ENCODE data around the gene STAB2. TPM values are rescaled to one million over a fixed set of nuclear protein-coding genes. Genes with fewer than 3 reads are reported as not detected.

STAB2 gene
- total RNA-seq, 2 experiments from 2014 or later: not detected

DNA sequence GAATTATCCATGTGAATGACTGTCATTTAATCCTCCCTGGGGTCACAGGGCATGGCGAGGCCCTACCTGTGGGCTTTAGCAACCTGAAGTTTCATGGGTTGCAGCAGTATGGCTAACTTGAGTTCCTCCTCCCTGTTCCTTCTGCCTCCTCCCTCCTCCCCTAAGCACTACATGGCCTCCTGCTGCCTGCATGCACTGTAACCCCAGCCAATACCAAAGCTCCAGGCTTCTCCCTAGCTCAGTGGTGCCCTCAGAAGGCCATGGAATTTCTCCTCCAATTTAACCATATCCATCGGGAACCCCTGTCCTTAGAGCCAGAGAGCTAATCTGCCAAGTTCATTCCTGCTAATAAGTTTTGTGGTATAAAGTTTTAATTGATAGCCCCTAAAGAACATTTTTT lies 158.9 kb downstream of the STAB2 start:
- POLR2A ChIA-PET: interaction anchor here (0.7 kb wide), 1 partner anchor 607 kb away, joined by 3 read pairs; no protein-coding TSS in a partner anchor
- no peaks in the 10 kb centered on the region for H3K9me2 ChIP-seq (ENCODE audit: insufficient read depth, low read length)
- H4K20me1 ChIP-seq (ENCODE audit: insufficient read depth, low read length): no peaks in the 10 kb centered on the region
- H2AFZ ChIP-seq (ENCODE audit: low read length): no peak overlapping the region
- intact Hi-C loops (cut with micrococcal nuclease; ENCODE audit: unreplicated experiment): no loop called here
- CTCF ChIA-PET (ENCODE audit: unreplicated experiment): no interaction called here
- H3K36me3 ChIP-seq (ENCODE audit: insufficient read depth, low read length): no peaks in the 10 kb centered on the region
- no peaks in the 10 kb centered on the region for H3K79me2 ChIP-seq (ENCODE audit: insufficient read depth, low read depth, low read length)
- H3K4me2 ChIP-seq (ENCODE audit: low read length): no peak overlapping the region
- H3K4me1 ChIP-seq (ENCODE audit: insufficient read depth, low read length, poor library complexity, severe bottlenecking): no peaks in the 10 kb centered on the region
- H3K9me3 ChIP-seq (ENCODE audit: low read length): no peaks in the 10 kb centered on the region
- no peak for TF ChIP-seq CTCF (conservative IDR thresholded peaks at IDR 0.05; ENCODE audit: low read length)
- TF ChIP-seq EZH2phosphoT487 (IDR thresholded peaks at IDR 0.05; ENCODE audit: borderline replicate concordance, low read depth, low read length): no peak
- DNase-seq (ENCODE audit: low spot score): no peak
- no peak overlapping the region for H3K4me3 ChIP-seq (ENCODE audit: low read depth, low read length, poor library complexity, severe bottlenecking)
- no TSS peak for BruUV-seq (replicated peaks)
- H3K27ac ChIP-seq (ENCODE audit: low read depth, low read length, poor library complexity, severe bottlenecking): no peak overlapping the region

DNA sequence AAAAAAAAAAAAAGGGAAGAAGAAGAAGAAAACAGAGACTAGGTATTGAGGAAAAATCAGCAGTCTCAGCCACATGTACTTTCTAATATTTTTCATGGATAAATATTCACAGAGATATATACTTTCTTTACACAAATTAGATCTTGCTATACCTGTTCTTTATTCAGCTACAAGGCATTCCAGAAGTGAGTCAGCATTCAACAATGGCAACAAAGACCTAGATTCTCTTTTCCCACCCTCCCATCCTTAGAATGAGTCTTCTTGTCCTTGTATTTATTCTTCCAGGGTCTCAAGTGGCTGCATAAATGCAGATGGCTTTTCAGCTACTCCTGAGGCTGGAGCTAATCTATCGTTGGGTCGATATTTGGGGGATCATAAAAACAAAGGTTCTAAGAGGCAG lies 160.9 kb downstream of the STAB2 start:
- Histone ChIP-seq H3K36me3 (ENCODE audit: insufficient read depth, low read length) (no peaks in the 10 kb centered on the region), H3K9me3 (ENCODE audit: low read length) (no peaks in the 10 kb centered on the region), H3K79me2 (ENCODE audit: insufficient read depth, low read depth, low read length) (no peaks in the 10 kb centered on the region), H3K27ac (ENCODE audit: low read depth, low read length, poor library complexity, severe bottlenecking) (no peak overlapping the region), H3K4me2 (ENCODE audit: low read length) (no peak overlapping the region), H4K20me1 (ENCODE audit: insufficient read depth, low read length) (no peaks in the 10 kb centered on the region), H3K4me3 (ENCODE audit: low read depth, low read length, poor library complexity, severe bottlenecking) (no peak overlapping the region), H2AFZ (ENCODE audit: low read length) (no peak overlapping the region), H3K9me2 (ENCODE audit: insufficient read depth, low read length) (no peaks in the 10 kb centered on the region), H3K4me1 (ENCODE audit: insufficient read depth, low read length, poor library complexity, severe bottlenecking) (no peaks in the 10 kb centered on the region)
- TF ChIP-seq CTCF (conservative IDR thresholded peaks at IDR 0.05; ENCODE audit: low read length): no peak
- TF ChIP-seq EZH2phosphoT487 (IDR thresholded peaks at IDR 0.05; ENCODE audit: borderline replicate concordance, low read depth, low read length): no peak
- DNase-seq (ENCODE audit: low spot score): no peak
- ChIA-PET CTCF (ENCODE audit: unreplicated experiment) (no interaction called here), POLR2A (interaction anchor here (0.8 kb wide), 1 partner anchor 1714 kb away, joined by 5 read pairs; no protein-coding TSS in a partner anchor)
- no TSS peak for BruUV-seq (replicated peaks)
- intact Hi-C loops (cut with micrococcal nuclease; ENCODE audit: unreplicated experiment): no loop called here

DNA sequence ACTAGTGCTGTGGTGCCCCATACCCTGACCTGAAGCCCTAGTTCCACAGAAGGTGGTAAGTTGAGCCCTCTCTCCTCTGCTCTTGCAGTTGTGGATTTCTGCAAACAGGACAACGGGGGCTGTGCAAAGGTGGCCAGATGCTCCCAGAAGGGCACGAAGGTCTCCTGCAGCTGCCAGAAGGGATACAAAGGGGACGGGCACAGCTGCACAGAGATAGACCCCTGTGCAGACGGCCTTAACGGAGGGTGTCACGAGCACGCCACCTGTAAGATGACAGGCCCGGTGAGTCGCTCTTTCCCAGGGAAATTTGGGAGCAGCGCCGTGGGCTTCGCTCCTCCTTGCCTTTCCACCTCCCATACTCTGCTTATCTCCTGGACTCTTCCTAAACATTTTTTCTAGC lies 161.8 kb downstream of the STAB2 start:
- CTCF ChIA-PET (ENCODE audit: unreplicated experiment): no interaction called here
- H3K4me2 ChIP-seq (ENCODE audit: low read length): no peak overlapping the region

More for the DNA sequence above, 161.8 kb downstream of the STAB2 start:
- DNase-seq (ENCODE audit: low spot score): no peak
- POLR2A ChIA-PET: no interaction called here
- Histone ChIP-seq H3K4me1 (ENCODE audit: insufficient read depth, low read length, poor library complexity, severe bottlenecking) (no peaks in the 10 kb centered on the region), H3K36me3 (ENCODE audit: insufficient read depth, low read length) (no peaks in the 10 kb centered on the region), H3K9me3 (ENCODE audit: low read length) (no peaks in the 10 kb centered on the region), H3K4me3 (ENCODE audit: low read depth, low read length, poor library complexity, severe bottlenecking) (no peak overlapping the region), H2AFZ (ENCODE audit: low read length) (no peak overlapping the region), H4K20me1 (ENCODE audit: insufficient read depth, low read length) (no peaks in the 10 kb centered on the region), H3K27ac (ENCODE audit: low read depth, low read length, poor library complexity, severe bottlenecking) (no peak overlapping the region), H3K79me2 (ENCODE audit: insufficient read depth, low read depth, low read length) (no peaks in the 10 kb centered on the region), H3K9me2 (ENCODE audit: insufficient read depth, low read length) (no peaks in the 10 kb centered on the region)
- intact Hi-C loops (cut with micrococcal nuclease; ENCODE audit: unreplicated experiment): no loop called here
- no peak for TF ChIP-seq EZH2phosphoT487 (IDR thresholded peaks at IDR 0.05; ENCODE audit: borderline replicate concordance, low read depth, low read length)
- no peak for TF ChIP-seq CTCF (conservative IDR thresholded peaks at IDR 0.05; ENCODE audit: low read length)
- BruUV-seq (replicated peaks): no TSS peak
